Fibroblast of upper back skin (primary cell): ENCODE measurements around the gene RPL29.

Source experiments
- DNase-seq: peaks from one replicate; pipeline ENCODE4 v3.0.0-alpha.2; 2013

The RPL29 gene

DNA sequence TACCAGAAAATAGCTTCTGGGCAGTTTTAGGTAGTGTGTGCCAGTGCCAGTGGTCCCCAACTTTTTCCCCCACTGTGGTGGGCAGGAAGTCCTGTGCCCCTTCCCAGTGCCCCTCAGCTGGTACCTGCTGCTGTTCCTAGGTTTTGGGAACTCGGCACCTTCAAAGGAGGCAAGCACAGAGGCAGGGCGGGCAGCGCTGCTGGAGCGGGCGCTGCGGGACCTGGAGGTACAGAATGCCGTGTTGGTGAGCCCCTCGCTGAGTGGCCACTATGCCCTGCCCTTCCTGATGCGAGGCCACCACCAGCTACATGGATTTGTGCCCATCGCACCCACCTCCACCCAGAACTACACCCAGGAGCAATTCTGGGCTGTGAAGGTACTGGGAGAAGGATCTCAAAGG lies 15.4 kb downstream of the RPL29 start:
- DNase-seq = no peak

GRCh38 chr3:51978143-51978502 lies 17.6 kb downstream of the RPL29 start:
- DNase-seq = no peak

DNA sequence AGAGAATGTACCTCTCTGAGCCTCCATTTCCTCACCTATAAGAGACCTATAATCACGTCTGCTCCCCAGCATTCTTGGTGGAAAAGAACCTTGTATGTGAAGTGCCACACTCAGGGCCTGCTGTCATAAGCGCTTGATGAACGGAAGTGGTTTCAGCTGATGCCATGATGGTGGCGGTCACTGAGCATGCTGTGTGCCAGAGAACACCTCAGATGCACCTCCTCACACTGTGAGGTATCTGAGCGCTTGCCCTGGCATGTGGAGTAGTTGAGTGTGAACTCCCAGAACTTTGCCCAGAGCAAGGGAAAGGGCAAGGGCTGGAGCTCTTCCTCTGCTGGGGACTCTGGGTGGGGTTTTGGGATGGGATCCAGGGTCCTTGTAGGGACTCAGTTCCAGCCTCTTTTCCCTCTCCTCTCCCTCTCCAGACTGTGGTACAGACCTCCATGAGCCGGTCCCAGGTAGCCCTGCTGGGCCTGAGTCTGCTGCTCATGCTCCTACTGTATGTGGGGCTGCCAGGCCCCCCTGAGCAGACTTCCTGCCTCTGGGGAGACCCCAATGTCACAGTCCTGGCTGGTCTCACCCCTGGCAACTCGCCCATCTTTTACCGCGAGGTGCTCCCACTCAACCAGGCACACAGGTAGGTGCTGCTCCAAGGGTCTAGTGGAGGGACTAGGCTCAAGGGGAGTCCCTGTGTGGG lies 18.1 kb downstream of the RPL29 start:
- DNase-seq = no peak

GRCh38 chr3:51975852-51976549 lies 19.7 kb downstream of the RPL29 start:
- peak; percentile 67 for DNase-seq

DNA sequence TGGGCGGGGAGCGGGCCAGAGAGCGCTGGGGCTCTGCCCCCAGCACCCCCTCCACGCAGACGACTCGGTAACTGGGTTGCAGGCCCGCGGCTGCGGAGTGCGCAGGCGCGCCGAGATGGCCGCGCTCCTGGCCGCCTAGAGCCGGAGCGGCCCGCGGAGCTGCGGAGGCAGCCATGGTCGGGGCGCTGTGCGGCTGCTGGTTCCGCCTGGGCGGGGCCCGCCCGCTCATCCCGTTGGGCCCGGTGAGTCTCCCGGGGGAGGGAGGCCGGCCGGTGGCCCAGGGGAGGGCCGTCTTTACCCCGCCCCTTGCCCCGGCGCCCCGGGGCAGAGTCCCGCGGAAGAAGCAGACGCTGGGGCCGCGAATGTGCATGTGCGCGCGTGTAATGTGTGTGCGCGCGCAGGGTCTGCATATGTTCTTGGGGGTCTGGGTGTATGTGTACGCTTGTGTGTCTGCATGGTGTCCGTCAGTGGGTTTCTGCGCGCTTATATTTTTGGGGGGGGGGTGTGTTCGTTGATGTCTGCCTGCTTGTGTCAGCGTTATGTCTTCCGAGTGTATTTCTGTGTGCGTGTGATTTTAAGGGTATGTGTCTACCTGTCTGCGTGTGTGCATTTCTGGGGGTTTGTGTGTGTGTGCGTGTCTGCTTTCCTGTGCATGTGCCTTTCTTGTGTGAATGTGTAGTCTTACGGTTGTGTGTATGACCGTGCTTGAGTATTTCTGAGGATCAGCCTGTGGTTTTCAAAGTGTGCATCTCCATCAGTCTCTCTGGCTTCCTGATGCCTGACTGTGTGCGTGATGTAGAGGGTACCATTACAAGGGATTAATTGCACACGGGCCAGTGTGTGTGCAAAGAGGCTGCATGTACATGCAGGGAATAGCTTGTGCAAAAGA lies 20.5 kb downstream of the RPL29 start, which contains the start of gene ABHD14A:
ABHD14A (plus strand) TSS at position 102 of the 889 bp plus-strand sequence; CDS start at position 174, 72 bp downstream.
- peak; percentile 60 for DNase-seq

- no peak for DNase-seq
Observed at GRCh38 chr3:51974277-51974962, 21.3 kb downstream of the RPL29 start.

DNA sequence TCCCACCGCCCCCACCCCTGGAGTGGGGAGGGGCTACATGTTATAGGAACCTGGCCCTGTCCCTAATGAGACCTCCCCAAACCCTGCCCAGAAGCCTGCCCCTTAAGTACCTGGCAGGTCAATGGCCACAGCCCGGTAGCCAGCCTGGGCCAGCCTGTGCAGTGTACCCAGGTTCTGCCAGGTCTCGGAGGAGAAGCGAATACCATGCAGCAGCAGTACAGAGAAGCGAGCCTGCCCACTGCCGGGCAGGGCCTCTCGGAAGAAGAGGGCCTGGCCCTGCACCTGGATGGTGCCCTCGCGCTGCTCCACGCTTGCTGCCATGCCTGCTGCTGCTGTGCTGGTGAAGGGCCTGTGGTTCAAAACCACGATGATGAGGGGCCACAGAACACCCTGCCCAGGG lies 24.3 kb downstream of the RPL29 start:
- DNase-seq = no peak

DNA sequence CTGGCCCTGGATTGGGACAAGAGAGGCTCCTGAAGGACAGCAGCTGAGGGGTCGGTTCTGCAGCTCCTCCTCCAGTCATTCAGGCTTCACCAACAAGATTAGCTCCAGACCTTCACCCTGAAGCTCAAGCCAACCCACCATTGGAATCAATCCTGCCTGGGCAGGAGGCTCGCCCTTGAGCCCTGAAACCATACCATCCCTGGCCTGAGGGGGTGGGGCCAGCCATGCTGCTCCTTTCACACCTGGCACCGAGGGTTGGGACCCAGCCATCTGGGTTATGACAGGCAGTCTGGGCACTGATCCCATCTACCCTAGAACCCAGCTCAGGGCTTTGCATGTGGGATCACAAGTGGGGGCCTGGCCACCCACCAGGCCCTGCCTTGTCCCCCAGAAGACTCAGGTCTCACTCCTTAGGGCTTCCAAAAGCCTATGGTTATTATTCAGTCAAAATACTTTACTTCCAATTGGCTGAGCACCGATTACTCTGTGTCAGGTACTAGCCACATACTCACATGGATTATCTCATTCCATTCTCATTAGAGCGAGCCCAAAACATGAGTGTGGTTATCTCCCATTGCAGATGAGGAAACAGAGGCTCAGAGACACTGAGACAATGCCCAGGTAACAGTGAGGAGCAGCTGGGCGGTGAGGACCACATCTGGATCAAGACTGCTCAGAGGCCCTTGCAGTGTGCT lies 24.9 kb downstream of the RPL29 start:
- DNase-seq = no peak

DNA sequence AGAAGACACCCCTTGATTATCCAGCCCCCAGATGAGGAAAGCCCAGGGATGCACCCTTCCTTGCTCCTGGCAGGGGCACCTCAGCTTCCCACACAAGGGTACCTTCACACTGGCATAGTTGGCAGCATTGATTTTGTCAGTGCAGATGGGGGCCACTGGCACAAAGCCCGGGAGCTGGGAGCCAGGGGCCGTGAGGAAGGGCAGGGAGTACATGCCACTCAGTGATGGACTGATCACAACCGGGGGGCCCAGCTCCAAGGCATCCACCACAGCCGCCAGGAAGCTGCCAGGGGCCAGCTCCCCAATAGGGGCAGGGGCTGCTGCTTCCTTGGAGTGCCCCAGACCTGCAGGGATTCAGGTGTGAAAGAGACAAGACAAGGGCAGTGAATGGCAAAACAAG lies 25.9 kb downstream of the RPL29 start:
- DNase-seq = no peak

- DNase-seq = no peak
Observed at GRCh38 chr3:51968883-51969678, 26.6 kb downstream of the RPL29 start.

- peak; percentile 57 for DNase-seq
Observed at GRCh38 chr3:51968170-51968775, 27.4 kb downstream of the RPL29 start.

DNA sequence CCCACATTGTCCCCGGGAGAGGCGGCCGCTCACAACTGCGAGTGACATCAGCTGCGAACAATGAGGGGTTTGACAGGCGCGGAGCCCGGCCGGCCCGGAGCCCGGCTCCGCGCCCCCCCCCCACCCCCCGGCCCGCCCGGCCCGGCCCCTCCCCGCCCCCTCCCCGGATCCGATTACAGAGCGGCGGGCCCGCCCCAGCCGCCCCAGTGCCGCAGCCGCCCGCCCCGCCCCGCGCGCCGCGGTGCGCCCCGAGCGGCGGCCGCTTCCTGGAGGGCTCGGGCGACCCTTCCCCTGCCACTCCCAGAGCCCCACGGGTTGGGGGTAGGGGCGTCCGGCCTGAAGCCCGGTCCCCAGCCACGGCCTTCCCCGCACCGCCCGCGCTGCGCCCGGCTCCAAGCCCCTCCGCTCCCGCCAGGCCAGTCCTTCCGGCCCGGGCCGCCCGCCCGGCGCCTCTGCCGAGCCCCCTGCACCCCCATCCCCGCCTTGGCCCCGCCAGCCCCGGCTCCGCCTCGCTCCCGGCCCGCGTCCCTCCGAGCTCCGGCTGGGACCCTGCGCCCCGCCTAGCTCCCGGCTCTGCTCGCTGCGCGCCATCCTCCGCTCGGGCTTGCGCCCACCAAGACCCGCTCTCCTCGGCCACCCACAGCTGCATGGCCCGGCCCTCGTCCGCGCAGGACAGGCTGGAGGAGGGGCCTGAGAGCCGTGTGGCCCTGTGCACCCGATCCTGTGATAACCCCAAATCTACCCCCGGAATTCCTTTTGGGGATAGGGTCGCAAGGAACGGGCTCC lies 28.1 kb downstream of the RPL29 start, which contains the start of gene PCBP4:
PCBP4 (minus strand) TSS at position 71 of the 786 bp plus-strand sequence. CDS start 6,214 bp downstream, outside the sequence.
- DNase-seq = peak; percentile 55

DNA sequence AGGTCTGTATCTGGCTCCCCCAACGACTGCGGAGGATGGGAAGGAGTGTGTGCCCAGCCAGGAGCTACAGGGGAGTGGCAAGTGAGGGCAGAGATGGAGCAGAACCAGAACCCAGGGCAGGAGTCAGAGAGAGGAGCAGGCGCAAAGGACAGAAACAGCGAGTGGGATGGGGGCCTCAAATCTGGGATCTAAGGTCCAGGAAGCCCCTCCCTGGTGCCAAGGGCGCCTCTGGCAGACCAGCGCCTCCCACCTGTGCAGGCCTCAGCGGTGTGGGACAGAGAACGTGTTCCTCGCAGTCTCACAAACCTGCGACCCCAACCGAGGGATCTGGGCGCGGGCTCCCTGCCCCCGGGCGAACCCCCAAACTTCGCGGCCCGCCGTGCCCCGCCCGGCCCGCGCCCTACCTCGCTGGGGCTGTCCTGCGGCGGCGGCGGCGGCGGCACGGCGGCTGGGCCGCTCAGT lies 28.7 kb downstream of the RPL29 start:
- DNase-seq = no peak

DNA sequence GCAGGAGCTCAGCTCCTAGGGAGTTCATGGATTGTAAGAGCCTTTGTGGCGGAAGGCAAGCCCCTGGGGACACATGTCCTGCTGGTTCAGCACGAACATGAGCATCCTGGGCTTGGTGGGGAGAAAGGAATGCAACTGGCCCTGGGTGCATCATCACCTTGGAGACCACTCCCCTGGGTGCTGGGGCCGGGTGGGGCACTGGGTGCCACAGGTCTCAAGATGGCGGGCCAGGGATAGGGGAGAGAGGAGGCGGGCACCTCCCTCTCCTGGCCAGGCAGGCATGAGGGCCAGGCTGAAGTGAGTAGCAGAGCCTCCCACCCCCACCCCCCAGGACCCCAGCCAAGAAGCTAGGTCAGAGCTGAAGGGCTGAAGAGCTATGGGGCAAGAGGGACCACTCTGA lies 29.2 kb downstream of the RPL29 start:
- no peak for DNase-seq

GRCh38 chr3:51966016-51966415 lies 29.7 kb downstream of the RPL29 start:
- DNase-seq = no peak

DNA sequence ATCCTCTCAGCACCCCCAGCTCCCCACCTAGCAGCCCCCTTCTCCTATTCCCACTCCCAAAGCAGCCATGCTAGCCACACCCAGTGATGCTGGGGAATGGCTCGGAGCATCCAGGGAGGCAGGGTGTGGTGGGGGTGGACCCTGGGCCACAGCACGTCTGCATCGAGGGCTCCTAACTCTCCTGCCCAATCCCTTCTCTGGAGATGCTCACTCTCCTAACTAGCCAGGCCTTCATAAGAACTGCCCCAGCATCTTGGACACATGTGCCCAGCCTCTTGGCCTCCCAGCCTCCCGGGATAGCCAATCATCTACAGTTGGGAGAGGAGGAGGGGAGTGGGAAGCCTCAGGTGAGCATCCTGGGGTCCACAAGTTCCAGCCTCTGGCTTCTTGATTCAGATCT lies 31.2 kb downstream of the RPL29 start:
- no peak for DNase-seq

DNA sequence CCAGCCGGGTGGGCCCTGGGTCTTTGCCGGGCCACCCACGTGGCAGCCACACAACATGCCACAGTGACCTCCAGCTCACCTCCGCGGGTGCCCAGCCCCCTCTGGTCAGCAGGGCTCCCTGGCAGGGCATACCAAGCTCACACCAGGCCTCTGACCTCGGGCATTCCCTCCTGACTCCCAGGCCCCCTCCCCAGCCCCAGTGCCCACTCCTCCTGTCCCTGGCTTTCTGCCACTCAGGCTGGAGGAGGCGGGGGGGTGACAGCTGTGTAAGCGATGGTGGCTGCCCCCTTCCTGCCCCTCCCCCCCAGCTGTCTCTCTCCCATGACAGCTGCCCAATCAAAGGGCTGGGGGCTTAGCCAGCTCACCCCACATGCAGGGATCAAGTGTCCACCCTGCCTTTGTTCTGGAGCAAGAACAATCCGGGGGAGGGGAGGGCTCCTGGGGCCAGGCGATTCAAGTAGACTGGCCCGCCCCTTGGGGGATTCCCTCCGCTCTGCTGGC lies 31.7 kb downstream of the RPL29 start:
- DNase-seq = no peak

DNA sequence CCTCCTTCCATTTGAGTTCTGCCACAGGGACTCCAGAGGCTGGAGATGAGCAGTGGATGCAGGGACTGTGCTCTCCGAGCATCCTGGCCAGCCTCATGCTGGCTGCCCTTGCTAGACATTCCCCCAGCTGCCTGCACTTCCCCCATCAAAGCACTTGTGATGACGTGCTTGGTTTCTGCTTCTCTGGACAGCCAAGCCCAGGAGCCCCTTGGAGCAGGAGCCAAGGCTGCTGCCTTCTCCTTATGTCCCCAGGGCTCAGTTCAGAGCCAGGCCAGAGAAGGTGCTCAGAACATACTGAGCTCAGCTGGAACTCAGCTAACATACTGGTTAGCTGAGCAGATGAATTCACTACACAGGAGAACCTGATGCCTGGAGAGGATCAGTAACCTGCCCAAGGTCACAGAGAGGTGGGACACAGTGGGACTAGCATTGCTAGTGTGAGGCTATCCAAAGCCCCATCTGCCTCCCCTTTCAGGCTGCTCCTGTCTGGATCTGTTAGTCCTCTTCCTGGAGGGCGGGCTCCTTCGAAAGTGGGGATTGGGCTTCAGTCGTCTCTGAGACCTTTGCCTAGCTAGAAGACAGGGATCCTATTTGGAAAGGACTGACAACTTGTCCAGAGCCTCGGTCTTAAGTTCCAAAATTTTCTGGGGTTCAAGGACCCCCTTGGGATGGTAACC lies 32.7 kb downstream of the RPL29 start:
- DNase-seq = peak; percentile 20
